HepG2 (cell line): ENCODE results near the gene TBX6. TPM values are rescaled to one million over a fixed set of nuclear protein-coding genes. Genes with fewer than 3 reads are reported as not detected.

Experiments used
- ATM ChIP-seq: fragments of 450-650 bp; IDR thresholded peaks from 2 replicates; pipeline ENCODE4 v1.7.1; 2017; ENCODE audit warnings: mild to moderate bottlenecking, borderline replicate concordance
- CBX2 ChIP-seq, 2 experiments: fragments of 200-600 bp in 1 of 2; sonication (generic); formaldehyde crosslinking in 1 of 2; IDR thresholded peaks; 2 replicates each; pipeline versions ENCODE4 v1.7.0 to v1.8.1; 2018 to 2022; ENCODE audit warnings: low read depth in 2 of 2, low read length in 1 of 2, mild to moderate bottlenecking in 1 of 2, missing genetic modification reagents in 1 of 2
- ESRRA ChIP-seq: sonication (generic); formaldehyde crosslinking; IDR thresholded peaks from 2 replicates; pipeline ENCODE4 v1.5.1; 2020; ENCODE audit warnings: mild to moderate bottlenecking, low read depth, missing genetic modification reagents
- FIP1L1 ChIP-seq: fragments of 200-400 bp; formaldehyde crosslinking; IDR thresholded peaks from 2 replicates; pipeline ENCODE4 v1.6.1; 2018; ENCODE audit warnings: low read depth, mild to moderate bottlenecking, low read length, moderate library complexity, borderline replicate concordance; ENCODE audit not compliant: insufficient read depth
- GTF2F1 ChIP-seq: fragments of 150-350 bp; IDR thresholded peaks from 2 replicates; pipeline ENCODE4 v1.6.1; 2014; ENCODE audit warnings: low read length
- HDAC1 ChIP-seq: sonication (generic); formaldehyde crosslinking; IDR thresholded peaks from 2 replicates; pipeline ENCODE4 v1.5.1; 2020; ENCODE audit warnings: mild to moderate bottlenecking, missing genetic modification reagents
- HNRNPL ChIP-seq: fragments of 200-400 bp; formaldehyde crosslinking; IDR thresholded peaks from 2 replicates; pipeline ENCODE4 v1.6.1; 2017; ENCODE audit warnings: mild to moderate bottlenecking, low read depth, low read length
- ISL2 ChIP-seq: sonication (generic); formaldehyde crosslinking; IDR thresholded peaks from 2 replicates; pipeline ENCODE4 v1.5.0; 2020; ENCODE audit warnings: missing genetic modification reagents
- KAT2B ChIP-seq: fragments of 150-350 bp; IDR thresholded peaks from 2 replicates; pipeline ENCODE4 v1.6.1; 2014; ENCODE audit warnings: low read depth, low read length, borderline replicate concordance
- KLF11 ChIP-seq: IDR thresholded peaks from 2 replicates; pipeline ENCODE4 v1.6.1; 2016; ENCODE audit warnings: missing compliant biosample characterization
- NR2C2 ChIP-seq: sonication (generic); formaldehyde crosslinking; IDR thresholded peaks from 2 replicates; pipeline ENCODE4 v1.4.0; 2020; ENCODE audit warnings: missing genetic modification reagents, mild to moderate bottlenecking, moderate library complexity, borderline replicate concordance
- PAWR ChIP-seq: sonication (generic); formaldehyde crosslinking; IDR thresholded peaks from 2 replicates; pipeline ENCODE4 v1.4.0; 2020; ENCODE audit warnings: missing genetic modification reagents, mild to moderate bottlenecking, borderline replicate concordance
- SIN3B ChIP-seq: fragments of 150-350 bp; IDR thresholded peaks from 2 replicates; pipeline ENCODE4 v1.6.1; 2014; ENCODE audit warnings: low read length
- SKIL ChIP-seq: sonication (generic); formaldehyde crosslinking; IDR thresholded peaks from 2 replicates; pipeline ENCODE4 v1.8.0; 2022; ENCODE audit warnings: missing genetic modification reagents, mild to moderate bottlenecking, moderate library complexity, borderline replicate concordance
- ZBTB1 ChIP-seq: sonication (generic); formaldehyde crosslinking; IDR thresholded peaks from 2 replicates; pipeline ENCODE4 v1.4.0; 2020; ENCODE audit warnings: missing genetic modification reagents, borderline replicate concordance
- ZBTB20 ChIP-seq: sonication (generic); formaldehyde crosslinking; IDR thresholded peaks from 2 replicates; pipeline ENCODE4 v1.8.1; 2023; ENCODE audit warnings: missing genetic modification reagents, low read depth, mild to moderate bottlenecking, borderline replicate concordance
- ZBTB37 ChIP-seq: sonication (generic); formaldehyde crosslinking; IDR thresholded peaks from 2 replicates; pipeline ENCODE4 v1.4.0; 2020; ENCODE audit warnings: mild to moderate bottlenecking, missing genetic modification reagents
- ZNF136 ChIP-seq: sonication (generic); formaldehyde crosslinking; IDR thresholded peaks from 2 replicates; pipeline ENCODE4 v1.8.1; 2022; ENCODE audit warnings: low read depth, mild to moderate bottlenecking, moderate library complexity, missing genetic modification reagents
- ZNF556 ChIP-seq: sonication (generic); formaldehyde crosslinking; IDR thresholded peaks from 2 replicates; pipeline ENCODE4 v1.4.0; 2020; ENCODE audit warnings: mild to moderate bottlenecking, missing genetic modification reagents, borderline replicate concordance
- ZNF557 ChIP-seq: sonication (generic); formaldehyde crosslinking; IDR thresholded peaks from 2 replicates; pipeline ENCODE4 v1.4.0; 2020; ENCODE audit warnings: missing genetic modification reagents
- ZNF574 ChIP-seq: sonication (generic); formaldehyde crosslinking; IDR thresholded peaks from 2 replicates; pipeline ENCODE4 v1.4.0; 2020; ENCODE audit warnings: missing genetic modification reagents
- ZNF709 ChIP-seq: sonication (generic); formaldehyde crosslinking; IDR thresholded peaks from 2 replicates; pipeline ENCODE4 v1.5.0; 2020; ENCODE audit warnings: mild to moderate bottlenecking, missing genetic modification reagents
- ZNF75D ChIP-seq: sonication (generic); formaldehyde crosslinking; IDR thresholded peaks from 2 replicates; pipeline ENCODE4 v1.8.1; 2023; ENCODE audit warnings: missing genetic modification reagents, mild to moderate bottlenecking, borderline replicate concordance
- ZSCAN21 ChIP-seq: sonication (generic); formaldehyde crosslinking; IDR thresholded peaks from 2 replicates; pipeline ENCODE4 v1.8.0; 2022; ENCODE audit warnings: mild to moderate bottlenecking, missing genetic modification reagents, moderate library complexity, borderline replicate concordance
- polyA plus RNA-seq, 8 experiments: library from polyadenylated mRNA; depleted of rRNA in 3 of 8; stranded (reverse) in 7 of 8; unstranded in 1 of 8; fragments of >200 nt; fragmentation: Illumina TruSeq in 4 of 8; extraction: Trizol in 4 of 8; gene quantifications; 2 replicates each; pipeline versions ENCODE4 v1.2.1 to v1.2.3, GENCODE V29; 2011 to 2016; ENCODE audit warnings: low read depth in 4 of 8, missing spikeins in 1 of 8, mixed read lengths in 1 of 8; ENCODE audit not compliant: insufficient read depth in 1 of 8
- total RNA-seq, 5 experiments: library from RNA; depleted of rRNA; stranded (reverse); fragments of >200 nt; fragmentation: Illumina TruSeq; extraction: Trizol; gene quantifications; 2 replicates each; pipeline ENCODE4 v1.2.3, GENCODE V29; 2016; ENCODE audit warnings: low read depth in 1 of 5

The TBX6 gene
- total and polyA plus RNA-seq, 2 of the 13 experiments (the other 11 are each of a cell fraction or from before 2014, with no cell fraction given): 0.24 to 0.42 TPM

GRCh38 chr16:30090610-30091331 lies 953 bp downstream of the TBX6 start (continued):
- no peak for TF ChIP-seq ATM
- TF ChIP-seq FIP1L1: no peak
- TF ChIP-seq ESRRA (CRISPR knock-in tag): no peak; the same call in 1 of the 2 replicates
- TF ChIP-seq ZNF557 (CRISPR knock-in tag): no peak
- TF ChIP-seq ZBTB37: peak; percentile 45; the same call in 1 of the 2 replicates
- TF ChIP-seq ZBTB20: 0 out of 2 replicates have a peak, but pooled peaks have one; percentile 28
- no peak for TF ChIP-seq HNRNPL
- no peak for TF ChIP-seq SKIL (CRISPR knock-in tag)
- TF ChIP-seq GTF2F1: no peak
- TF ChIP-seq PAWR (CRISPR knock-in tag): no peak
- TF ChIP-seq ISL2: no peak
- peak; percentile 13; the same call in 1 of the 2 replicates for TF ChIP-seq NR2C2 (CRISPR knock-in tag)
- TF ChIP-seq ZNF556: 0 out of 2 replicates have a peak, but pooled peaks have one; percentile 5
- no peak for TF ChIP-seq ZNF136 (CRISPR knock-in tag)
- TF ChIP-seq SIN3B: no peak
- TF ChIP-seq ZNF75D (CRISPR knock-in tag): no peak
- TF ChIP-seq CBX2 (IDR thresholded peaks at IDR 0.05; ENCODE audit: low read depth, low read length): no peak
- no peak for TF ChIP-seq CBX2 (CRISPR knock-in tag; IDR thresholded peaks at IDR 0.05; ENCODE audit: low read depth)
- no peak for TF ChIP-seq KAT2B
- no peak for TF ChIP-seq ZNF574 (CRISPR knock-in tag)
- TF ChIP-seq HDAC1 (CRISPR knock-in tag): peak; percentile 21; the same call in 1 of the 2 replicates
- no peak for TF ChIP-seq ZNF709 (CRISPR knock-in tag)
- no peak for TF ChIP-seq ZBTB1
- no peak for TF ChIP-seq KLF11
- no peak for TF ChIP-seq ZSCAN21 (CRISPR knock-in tag)
